Skeletal muscle satellite cell (primary cell): ENCODE data around the gene FARS2.

Source experiments
- H3K27me3 ChIP-seq: 2 replicates; pipeline ENCODE4 v1.7.0; 2013; ENCODE audit warnings: low read length; ENCODE audit not compliant: control insufficient read depth, insufficient read depth
- H3K36me3 ChIP-seq: 2 replicates; pipeline ENCODE4 v1.7.0; 2013; ENCODE audit warnings: mild to moderate bottlenecking, control low read depth, low read length; ENCODE audit not compliant: insufficient read depth
- H3K4me1 ChIP-seq: 2 replicates; pipeline ENCODE4 v1.7.0; 2013; ENCODE audit warnings: low read length; ENCODE audit not compliant: control insufficient read depth, insufficient read depth
- H3K4me2 ChIP-seq: 2 replicates; pipeline ENCODE4 v1.7.0; 2013; ENCODE audit warnings: mild to moderate bottlenecking, low read length
- H3K4me3 ChIP-seq: 2 replicates; pipeline ENCODE4 v1.7.0; 2013; ENCODE audit warnings: low read length
- H3K9ac ChIP-seq: 2 replicates; pipeline ENCODE4 v1.7.0; 2013; ENCODE audit warnings: mild to moderate bottlenecking, low read depth, low read length, moderate library complexity
- H3K9me3 ChIP-seq: replicated peaks from 2 replicates; pipeline ENCODE4 v1.7.0; 2013; ENCODE audit warnings: mild to moderate bottlenecking, control low read depth, low read length

FARS2 gene

GRCh38 chr6:5772408-5773120, 511.3 kb downstream of the FARS2 start:
- Histone ChIP-seq H3K4me2 (no peak overlapping the region), H3K4me3 (no peak overlapping the region), H3K4me1 (no peaks in the 10 kb centered on the region), H3K36me3 (no peaks in the 10 kb centered on the region), H3K9me3 (no peaks in the 10 kb centered on the region), H3K9ac (no peak overlapping the region), H3K27me3 (no peaks in the 10 kb centered on the region)

DNA sequence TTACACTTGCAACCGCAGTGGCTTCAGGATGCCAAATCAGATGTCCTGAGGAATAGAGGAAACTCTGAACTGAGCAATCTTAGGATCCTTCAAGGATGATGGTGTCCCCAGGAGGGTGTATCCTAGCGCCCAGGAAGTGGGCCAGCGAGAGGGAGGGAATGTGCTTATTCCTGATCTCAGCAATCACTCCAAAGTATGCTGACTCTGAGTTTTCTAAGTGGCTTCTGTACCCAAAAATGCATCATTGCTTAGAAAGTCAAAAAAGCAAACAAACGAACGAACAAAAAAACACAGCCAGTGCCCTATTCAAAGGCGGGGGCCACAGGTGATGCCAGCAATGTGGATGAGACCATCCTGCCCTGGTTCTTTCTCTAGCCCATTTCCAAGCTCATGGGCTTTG, 514.8 kb downstream of the FARS2 start:
- Histone ChIP-seq H3K4me1 (no peaks in the 10 kb centered on the region), H3K4me2 (no peak overlapping the region), H3K36me3 (no peaks in the 10 kb centered on the region), H3K4me3 (no peak overlapping the region), H3K27me3 (no peaks in the 10 kb centered on the region), H3K9ac (no peak overlapping the region), H3K9me3 (no peaks in the 10 kb centered on the region)

GRCh38 chr6:5776706-5777390, 515.5 kb downstream of the FARS2 start:
- Histone ChIP-seq H3K4me1 (no peaks in the 10 kb centered on the region), H3K9me3 (no peaks in the 10 kb centered on the region), H3K27me3 (no peaks in the 10 kb centered on the region), H3K4me2 (no peak overlapping the region), H3K36me3 (no peaks in the 10 kb centered on the region), H3K4me3 (no peak overlapping the region), H3K9ac (no peak overlapping the region)

DNA sequence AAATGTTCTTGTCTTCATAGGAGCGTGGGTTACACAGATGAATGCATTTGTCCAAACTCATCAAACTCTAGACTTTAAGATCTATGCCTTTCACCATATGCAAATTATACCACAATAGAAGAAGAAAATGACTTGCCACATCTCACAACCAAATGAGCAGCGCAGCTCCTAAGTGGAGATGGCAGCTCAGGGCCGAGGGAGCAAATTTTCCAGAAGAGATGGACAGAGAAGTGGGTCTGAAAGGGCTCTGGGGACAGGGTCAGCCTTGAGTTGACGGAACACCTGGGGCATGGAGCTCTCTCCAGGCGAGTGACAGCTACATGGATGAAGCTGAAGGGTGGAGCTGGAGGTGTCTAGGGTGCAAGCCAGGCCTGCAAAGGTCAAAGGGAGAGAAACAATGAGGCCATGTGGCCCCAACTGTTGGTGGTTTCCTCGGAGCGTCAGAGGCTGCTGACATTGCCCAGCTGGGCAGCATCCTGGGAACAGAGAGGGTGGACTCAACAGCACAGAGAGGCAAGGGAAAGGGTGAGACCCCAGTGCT, 517.1 kb downstream of the FARS2 start:
- Histone ChIP-seq H3K36me3 (no peaks in the 10 kb centered on the region), H3K9ac (no peak overlapping the region), H3K4me3 (no peak overlapping the region), H3K4me1 (peaks cover 6% of the 10 kb centered on the region), H3K9me3 (no peaks in the 10 kb centered on the region), H3K4me2 (no peak overlapping the region), H3K27me3 (no peaks in the 10 kb centered on the region)

GRCh38 chr6:5778906-5779305, 517.6 kb downstream of the FARS2 start:
- H3K4me2 ChIP-seq, result no peak overlapping the region
- H3K27me3 ChIP-seq, result no peaks in the 10 kb centered on the region
- no peak overlapping the region for H3K9ac ChIP-seq
- H3K36me3 ChIP-seq, result no peaks in the 10 kb centered on the region
- peaks cover 6% of the 10 kb centered on the region for H3K4me1 ChIP-seq
- H3K4me3 ChIP-seq, result no peak overlapping the region
- no peaks in the 10 kb centered on the region for H3K9me3 ChIP-seq

GRCh38 chr6:5781019-5781418, 519.7 kb downstream of the FARS2 start:
- no peak overlapping the region for H3K4me2 ChIP-seq
- no peaks in the 10 kb centered on the region for H3K9me3 ChIP-seq
- H3K4me1 ChIP-seq, result peaks cover 6% of the 10 kb centered on the region
- no peak overlapping the region for H3K4me3 ChIP-seq
- H3K9ac ChIP-seq, result no peak overlapping the region
- no peaks in the 10 kb centered on the region for H3K27me3 ChIP-seq
- no peaks in the 10 kb centered on the region for H3K36me3 ChIP-seq

- H3K4me2 ChIP-seq, result no peak overlapping the region
- H3K9me3 ChIP-seq, result no peaks in the 10 kb centered on the region
- no peaks in the 10 kb centered on the region for H3K27me3 ChIP-seq
- H3K4me1 ChIP-seq, result peaks cover 6% of the 10 kb centered on the region
- no peak overlapping the region for H3K4me3 ChIP-seq
- no peak overlapping the region for H3K9ac ChIP-seq
- H3K36me3 ChIP-seq, result no peaks in the 10 kb centered on the region
These were observed 520.7 kb downstream of the FARS2 start for GRCh38 chr6:5781966-5782556.

DNA sequence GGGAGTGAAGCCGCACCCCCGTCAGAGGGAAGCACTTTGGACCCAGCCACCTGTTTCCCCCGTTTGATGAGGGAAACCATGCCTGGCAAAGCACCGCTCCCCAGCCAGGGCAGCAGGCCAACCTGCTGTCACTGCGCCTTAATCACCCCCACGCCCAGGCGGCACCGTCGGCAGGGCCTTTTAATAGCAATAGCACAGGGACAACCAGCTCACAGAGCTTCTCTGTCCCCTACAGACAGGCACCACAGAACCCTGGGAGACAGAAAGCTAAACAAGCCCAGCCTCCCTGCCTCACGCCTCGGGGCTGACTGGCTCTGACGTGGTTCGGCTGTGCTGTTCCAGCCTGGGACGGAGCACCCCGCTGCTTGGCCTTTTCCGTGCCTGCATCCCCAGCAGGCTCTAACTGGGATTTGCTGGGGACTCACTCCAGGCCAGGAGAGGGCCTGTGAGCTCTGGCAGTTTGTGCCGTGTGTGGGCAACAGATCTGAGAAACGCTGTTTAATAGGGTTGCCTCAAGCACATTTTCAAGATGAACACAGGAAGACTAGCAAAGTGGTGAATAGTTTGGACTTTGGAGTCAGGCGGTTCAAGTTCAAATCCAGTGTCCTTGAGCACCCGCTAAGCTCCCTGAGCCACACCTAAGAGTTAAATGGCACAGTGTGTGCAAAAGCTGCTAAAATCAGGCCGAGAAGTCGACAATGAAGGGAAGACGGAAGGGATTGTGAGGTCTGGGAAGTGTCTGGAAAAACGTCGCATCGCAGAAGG, 521.7 kb downstream of the FARS2 start:
- Histone ChIP-seq H3K4me2 (no peak overlapping the region), H3K36me3 (no peaks in the 10 kb centered on the region), H3K4me3 (no peak overlapping the region), H3K4me1 (peaks cover 6% of the 10 kb centered on the region), H3K9ac (no peak overlapping the region), H3K9me3 (no peaks in the 10 kb centered on the region), H3K27me3 (no peaks in the 10 kb centered on the region)

DNA sequence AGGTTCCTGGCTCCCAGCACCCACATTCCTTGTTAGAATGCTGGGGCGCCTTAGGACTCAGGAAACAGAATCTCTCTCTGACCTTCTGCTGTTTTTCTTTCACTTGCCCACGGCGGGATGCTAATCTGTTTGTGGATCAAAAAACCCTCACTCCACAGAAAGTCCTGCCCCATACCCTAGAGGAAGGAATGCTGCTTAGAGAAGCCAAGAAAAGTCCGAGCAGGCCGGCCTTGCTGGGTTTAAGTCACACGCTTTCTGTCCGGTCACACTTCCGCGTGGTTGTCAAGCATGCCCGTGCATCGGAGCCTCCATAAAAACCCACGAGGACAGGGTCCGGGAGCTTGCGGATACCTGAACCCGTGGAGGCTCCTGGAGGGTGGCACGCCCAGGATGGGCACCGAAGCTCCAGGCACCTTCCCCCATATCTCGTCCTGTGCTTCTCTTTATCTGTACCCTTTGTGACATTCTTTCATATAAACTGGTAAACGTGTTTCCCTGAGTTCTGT, 522.3 kb downstream of the FARS2 start:
- no peaks in the 10 kb centered on the region for H3K9me3 ChIP-seq
- no peaks in the 10 kb centered on the region for H3K27me3 ChIP-seq
- H3K4me1 ChIP-seq, result peaks cover 6% of the 10 kb centered on the region

DNA sequence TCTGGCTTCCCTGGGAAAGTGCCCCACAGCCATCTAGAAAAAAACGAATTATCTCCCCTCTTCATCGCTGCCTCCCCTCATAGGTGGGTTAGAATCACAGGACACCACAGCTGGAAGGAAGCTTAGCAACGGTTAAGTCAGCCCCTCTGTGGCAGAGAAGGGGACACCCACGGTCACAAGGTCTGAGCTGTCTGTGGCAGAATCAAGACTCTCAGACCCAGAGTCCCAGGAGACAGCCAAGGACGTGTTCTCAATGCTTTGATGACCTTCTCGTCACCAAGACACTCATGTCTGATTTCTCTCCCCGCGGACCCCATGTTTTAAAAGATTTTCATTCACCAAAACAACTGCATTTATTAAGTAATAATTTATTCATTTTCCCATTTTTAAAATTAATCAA, 523.9 kb downstream of the FARS2 start:
- Histone ChIP-seq H3K27me3 (no peaks in the 10 kb centered on the region), H3K9me3 (no peaks in the 10 kb centered on the region), H3K4me3 (no peak overlapping the region), H3K36me3 (no peaks in the 10 kb centered on the region), H3K9ac (no peak overlapping the region), H3K4me1 (peaks cover 6% of the 10 kb centered on the region), H3K4me2 (no peak overlapping the region)

More for the DNA sequence above, 522.3 kb downstream of the FARS2 start:
- Histone ChIP-seq H3K4me2 (no peak overlapping the region), H3K9ac (no peak overlapping the region), H3K36me3 (no peaks in the 10 kb centered on the region), H3K4me3 (no peak overlapping the region)
